OCI-LY3 (cell line): ENCODE results near the gene TSPOAP1.

ENCODE experiments used
- H2AFZ ChIP-seq: fragments of 200-600, 300-600 bp; shearing (Covaris generic); 2 replicates; pipeline ENCODE4 v1.6.0; 2014; ENCODE audit warnings: antibody characterized with exemption, low read depth, low read length
- H3K27ac ChIP-seq: fragments of 200-600, 300-600 bp; sonication (generic); 2 replicates; pipeline ENCODE4 v1.5.1; 2014; ENCODE audit warnings: mild to moderate bottlenecking, low read length, moderate library complexity, mixed read lengths
- H3K27me3 ChIP-seq: fragments of 200-600, 300-600 bp; sonication (generic); 2 replicates; pipeline ENCODE4 v1.6.1; 2014; ENCODE audit warnings: low read depth, low read length, mixed read lengths
- H3K36me3 ChIP-seq: fragments of 200-600, 300-600 bp; sonication (generic); replicated peaks from 2 replicates; pipeline ENCODE3; 2014; ENCODE audit warnings: low read depth, low read length, mixed read lengths
- H3K4me1 ChIP-seq: fragments of 300-600, 200-600 bp; sonication (generic); 2 replicates; pipeline ENCODE4 v1.6.1; 2014; ENCODE audit warnings: low read length, mixed read lengths
- H3K4me2 ChIP-seq: fragments of 200-600, 300-600 bp; sonication (generic); 2 replicates; pipeline ENCODE4 v1.6.1; 2014; ENCODE audit warnings: low read length, mixed read lengths
- H3K4me3 ChIP-seq: fragments of 300-600, 200-600 bp; sonication (generic); 2 replicates; pipeline ENCODE4 v1.5.1; 2014; ENCODE audit warnings: antibody characterized with exemption, mild to moderate bottlenecking, low read length, moderate library complexity
- H3K79me2 ChIP-seq: fragments of 300-600, 200-600 bp; shearing (Covaris generic); 2 replicates; pipeline ENCODE4 v1.6.1; 2014; ENCODE audit warnings: mild to moderate bottlenecking, low read length, mixed read lengths
- H3K9ac ChIP-seq: fragments of 300-600, 200-600 bp; shearing (Covaris generic); 2 replicates; pipeline ENCODE4 v1.6.0; 2014; ENCODE audit warnings: mild to moderate bottlenecking, low read length, moderate library complexity
- H3K9me3 ChIP-seq: fragments of 200-600, 300-600 bp; shearing (Covaris generic); 2 replicates; pipeline ENCODE4 v1.6.1; 2014; ENCODE audit warnings: low read length, mixed read lengths; ENCODE audit not compliant: insufficient read depth
- H4K20me1 ChIP-seq: fragments of 200-600, 300-600 bp; sonication (generic); 2 replicates; pipeline ENCODE4 v1.6.1; 2016; ENCODE audit warnings: low read length, mixed read lengths; ENCODE audit not compliant: insufficient read depth
- CTCF ChIP-seq: fragments of 200-600, 300-600 bp; sonication (generic); IDR thresholded peaks from 2 replicates; pipeline ENCODE4 v1.5.1; 2014; ENCODE audit warnings: antibody characterized with exemption, low read length, low read depth
- EZH2phosphoT487 ChIP-seq: fragments of 200-600 bp; shearing (Covaris generic); IDR thresholded peaks from 2 replicates; pipeline ENCODE4 v1.6.1; 2018; ENCODE audit warnings: antibody characterized with exemption, mixed run types, low read depth

The TSPOAP1 gene

DNA sequence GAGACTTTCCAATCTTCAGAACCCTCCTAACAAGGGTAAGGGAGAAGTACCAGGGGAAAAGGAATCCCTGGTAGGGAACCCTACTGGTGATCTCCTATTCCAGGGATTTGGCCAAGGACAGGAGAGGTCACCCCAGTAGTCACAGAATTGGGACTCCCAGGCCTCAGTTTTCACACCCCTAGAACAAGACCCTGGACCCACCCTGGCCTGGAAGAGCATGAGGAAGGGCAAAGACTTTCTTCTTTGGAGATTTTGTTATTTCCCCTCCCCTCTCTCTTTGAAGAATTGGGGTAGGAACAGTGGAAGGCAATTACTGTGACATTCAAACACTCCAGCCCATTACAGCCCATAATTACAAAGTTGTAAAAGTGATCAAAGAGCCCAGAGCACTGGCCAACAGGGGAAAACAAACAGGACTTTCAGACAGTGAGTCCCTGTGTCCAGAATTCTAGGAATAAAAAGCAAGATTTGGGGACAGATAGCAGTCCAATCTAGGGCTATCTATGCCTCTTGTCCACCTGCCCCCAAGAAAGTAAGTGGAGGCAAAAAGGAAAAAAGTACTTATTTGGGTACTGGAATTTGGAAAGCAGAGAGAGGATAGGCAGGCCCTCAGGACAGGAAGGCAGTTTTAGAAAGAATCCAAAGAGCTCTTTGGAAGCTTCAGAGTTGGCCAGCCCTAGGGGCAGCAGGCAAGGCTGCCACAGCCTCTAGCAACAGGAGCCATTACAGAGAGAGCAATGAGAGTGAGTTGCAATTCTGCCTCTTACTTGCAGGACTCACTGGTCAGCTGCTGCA is 36.8 kb upstream of the TSPOAP1 start:
- H3K4me2 ChIP-seq, result no peak overlapping the region
- H4K20me1 ChIP-seq, result no peaks in the 10 kb centered on the region
- H3K9ac ChIP-seq, result no peak overlapping the region
- no peak for TF ChIP-seq CTCF
- TF ChIP-seq EZH2phosphoT487, result no peak
- no peak overlapping the region for H3K4me3 ChIP-seq
- H3K4me1 ChIP-seq, result peaks cover 16% of the 10 kb centered on the region
- no peaks in the 10 kb centered on the region for H3K79me2 ChIP-seq
- H3K9me3 ChIP-seq, result no peaks in the 10 kb centered on the region
- no peak overlapping the region for H3K27ac ChIP-seq
- no peaks in the 10 kb centered on the region for H3K36me3 ChIP-seq
- H2AFZ ChIP-seq, result no peak overlapping the region
- H3K27me3 ChIP-seq, result no peaks in the 10 kb centered on the region

DNA sequence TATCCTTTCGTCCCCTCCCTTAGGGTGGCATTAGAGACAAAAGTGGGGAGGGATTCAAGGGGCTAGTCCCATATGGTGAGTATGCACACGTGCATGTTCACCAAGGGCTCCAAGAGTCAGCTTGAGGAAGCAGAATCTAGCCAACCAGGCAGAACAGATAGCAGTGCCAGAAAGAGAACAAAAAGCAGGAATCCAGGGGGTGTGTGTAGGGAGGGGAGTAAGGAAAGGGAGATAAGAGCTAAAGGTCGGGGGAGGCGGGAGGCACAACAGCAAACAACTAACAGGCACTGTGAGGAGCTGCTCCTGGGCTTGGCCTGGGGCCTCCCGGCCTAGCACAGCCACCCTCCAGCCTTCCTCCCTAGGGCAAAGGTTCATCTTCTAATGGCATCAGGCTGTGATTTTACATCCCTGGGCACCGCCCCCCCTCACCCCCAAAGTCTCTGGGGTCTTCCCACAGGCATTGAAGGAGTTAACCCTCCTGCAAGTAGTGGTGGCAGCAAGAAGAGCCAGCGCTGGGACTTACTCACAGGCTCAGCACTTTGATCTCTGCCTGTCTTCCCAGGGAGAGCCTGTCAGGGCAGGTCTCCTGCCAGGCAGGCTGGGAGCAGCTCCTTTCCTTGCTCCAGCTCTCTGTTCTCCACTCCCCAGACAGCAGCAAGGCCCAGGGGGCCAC is 35.8 kb upstream of the TSPOAP1 start:
- no peak for TF ChIP-seq CTCF
- TF ChIP-seq EZH2phosphoT487, result no peak
- H3K4me1 ChIP-seq, result peaks cover 10% of the 10 kb centered on the region
- no peaks in the 10 kb centered on the region for H3K9me3 ChIP-seq
- no peaks in the 10 kb centered on the region for H3K27me3 ChIP-seq
- H3K27ac ChIP-seq, result no peak overlapping the region
- H3K36me3 ChIP-seq, result no peaks in the 10 kb centered on the region
- H3K4me3 ChIP-seq, result no peak overlapping the region
- no peak overlapping the region for H3K4me2 ChIP-seq
- H2AFZ ChIP-seq, result no peak overlapping the region
- H3K79me2 ChIP-seq, result no peaks in the 10 kb centered on the region
- H3K9ac ChIP-seq, result no peak overlapping the region
- no peaks in the 10 kb centered on the region for H4K20me1 ChIP-seq

DNA sequence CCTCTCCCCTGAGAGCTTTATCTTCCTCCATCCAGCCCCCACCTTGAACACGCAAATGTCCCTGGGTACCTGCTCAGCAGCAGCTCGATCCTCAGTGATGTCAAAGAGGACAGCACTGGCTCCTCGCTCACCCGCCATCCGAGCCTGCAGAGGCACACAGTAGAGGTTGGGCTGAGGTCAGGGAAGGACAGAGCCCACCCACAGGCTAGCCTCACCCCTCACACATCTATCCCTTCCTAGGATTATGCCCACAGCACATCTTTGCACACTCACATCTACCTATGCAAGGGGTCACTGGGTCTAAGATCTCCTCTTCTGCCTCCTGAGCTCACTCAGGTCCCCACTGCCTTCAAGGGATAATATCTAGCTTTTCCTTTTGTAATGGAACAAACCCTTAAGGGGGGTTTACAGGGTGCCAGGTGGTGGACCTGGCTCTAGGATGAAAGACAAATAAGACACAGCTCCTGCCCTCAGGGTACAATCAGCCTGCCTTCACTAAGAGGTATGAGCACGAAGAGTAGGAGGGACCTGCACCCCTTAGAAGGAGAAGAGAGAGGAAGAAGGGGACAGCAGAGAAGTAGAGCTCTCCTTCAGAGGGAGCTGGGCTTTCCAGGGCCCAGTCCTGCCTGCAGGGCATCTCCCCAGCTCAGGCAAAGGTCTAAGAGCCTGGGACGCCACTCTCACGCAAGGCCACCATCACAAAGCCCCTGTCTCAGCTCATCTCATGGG is 35.0 kb upstream of the TSPOAP1 start:
- TF ChIP-seq CTCF (no peak), EZH2phosphoT487 (no peak)
- Histone ChIP-seq H4K20me1 (no peaks in the 10 kb centered on the region), H3K9ac (no peak overlapping the region), H3K27me3 (no peaks in the 10 kb centered on the region), H3K9me3 (no peaks in the 10 kb centered on the region), H3K4me1 (peaks cover 3% of the 10 kb centered on the region), H3K27ac (no peak overlapping the region), H3K4me3 (no peak overlapping the region), H3K4me2 (no peak overlapping the region), H3K36me3 (no peaks in the 10 kb centered on the region), H2AFZ (no peak overlapping the region), H3K79me2 (no peaks in the 10 kb centered on the region)

- Histone ChIP-seq H3K27ac (no peak overlapping the region), H3K27me3 (no peaks in the 10 kb centered on the region), H3K4me2 (no peak overlapping the region), H3K4me3 (no peak overlapping the region), H2AFZ (no peak overlapping the region), H3K9ac (no peak overlapping the region), H4K20me1 (no peaks in the 10 kb centered on the region), H3K79me2 (no peaks in the 10 kb centered on the region), H3K9me3 (no peaks in the 10 kb centered on the region), H3K36me3 (no peaks in the 10 kb centered on the region), H3K4me1 (no peaks in the 10 kb centered on the region)
- TF ChIP-seq EZH2phosphoT487 (no peak), CTCF (no peak)
Observed at GRCh38 chr17:58362368-58363014, 33.9 kb upstream of the TSPOAP1 start.
